ENCODE data around the gene ADCK2. TPM values are rescaled to one million over a fixed set of nuclear protein-coding genes. Genes with fewer than 3 reads are reported as not detected.
A peak's percentile ranks its signal among the peaks of the same experiment; 100 is the strongest.
"Not testable (repeated sequence)": the region's sequence is repeated elsewhere in the genome, so short reads cannot be mapped to it uniquely, and the experiment has no call there.

Gene ADCK2, protein sequence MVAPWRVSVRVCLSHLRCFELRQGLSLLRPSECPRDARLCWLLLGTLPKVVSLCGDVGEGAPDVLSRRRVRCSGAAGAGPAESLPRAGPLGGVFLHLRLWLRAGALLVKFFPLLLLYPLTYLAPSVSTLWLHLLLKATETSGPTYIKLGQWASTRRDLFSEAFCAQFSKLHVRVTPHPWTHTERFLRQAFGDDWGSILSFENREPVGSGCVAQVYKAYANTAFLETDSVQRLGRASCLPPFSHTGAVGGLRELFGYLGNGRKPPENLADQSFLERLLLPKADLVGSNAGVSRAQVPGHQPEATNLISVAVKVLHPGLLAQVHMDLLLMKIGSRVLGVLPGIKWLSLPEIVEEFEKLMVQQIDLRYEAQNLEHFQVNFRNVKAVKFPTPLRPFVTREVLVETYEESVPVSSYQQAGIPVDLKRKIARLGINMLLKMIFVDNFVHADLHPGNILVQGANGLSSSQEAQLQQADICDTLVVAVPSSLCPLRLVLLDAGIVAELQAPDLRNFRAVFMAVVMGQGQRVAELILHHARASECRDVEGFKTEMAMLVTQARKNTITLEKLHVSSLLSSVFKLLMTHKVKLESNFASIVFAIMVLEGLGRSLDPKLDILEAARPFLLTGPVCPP
- total RNA-seq (15.6 TPM), polyA plus RNA-seq (17.2 TPM)

DNA sequence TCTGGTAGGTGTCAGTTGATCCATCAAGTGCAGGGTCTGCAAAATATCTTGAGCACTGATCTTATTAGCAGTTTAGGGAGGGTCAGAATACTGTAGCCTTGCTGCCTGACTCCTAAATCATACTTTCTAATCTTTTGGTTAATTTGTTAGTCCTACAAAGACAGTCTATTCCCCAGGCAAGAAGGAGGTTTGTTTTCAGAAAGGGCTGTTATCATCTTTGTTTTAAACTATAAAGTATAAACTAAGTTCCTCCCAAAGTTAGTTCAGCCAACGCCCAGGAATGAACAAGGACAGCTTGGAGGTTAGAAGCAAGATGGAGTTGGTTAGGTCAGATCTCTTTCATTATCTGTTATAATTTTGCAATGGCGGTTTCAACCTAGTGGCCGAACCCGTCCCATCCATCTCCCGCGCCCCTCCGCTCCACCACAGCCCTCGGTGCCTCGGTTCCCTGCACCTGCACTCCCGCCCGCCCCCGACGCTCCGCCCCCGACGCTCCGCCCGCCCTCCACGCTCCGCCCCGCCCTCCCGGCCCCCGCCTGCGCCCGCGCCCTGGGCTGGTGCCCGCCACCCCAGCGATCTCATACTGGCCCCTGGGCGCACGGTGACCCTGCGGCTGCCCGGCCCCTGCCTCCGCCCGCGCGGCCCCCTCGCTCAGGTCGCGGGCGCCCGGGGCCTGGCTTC, at the start of gene ADCK2:
TSS of gene ADCK2 (plus strand) at position 564 of the 681 bp plus-strand sequence. CDS start 386 bp downstream, outside the sequence.
- H3K4me1 ChIP-seq (ENCODE audit: insufficient read depth): no peaks in the 10 kb centered on the region
- DNase-seq (ENCODE audit: extremely low spot score): no peak
- WGBS: 1% methylated on average over 41 of the region's 41 CpGs

DNA sequence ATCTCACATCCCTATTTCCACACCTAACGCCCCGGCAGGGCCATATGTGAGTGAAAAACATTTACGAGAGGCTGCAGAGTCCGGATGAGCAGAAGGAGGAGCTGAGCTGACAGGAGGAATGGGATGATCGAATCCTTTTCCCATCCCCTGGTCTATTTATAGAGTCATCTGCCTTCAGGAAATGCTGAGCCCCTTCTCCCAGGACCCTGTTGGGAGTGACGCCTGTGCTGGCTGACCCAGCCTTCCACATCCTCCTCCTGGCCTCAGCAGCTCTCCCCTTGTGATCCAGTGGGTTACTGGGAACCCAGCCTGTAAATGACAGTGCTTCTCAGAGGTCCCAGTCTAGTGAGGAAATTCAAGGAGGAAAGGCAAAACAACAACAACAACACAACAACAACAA, 48.8 kb upstream of the ADCK2 start:
- no peaks in the 10 kb centered on the region for H3K4me1 ChIP-seq (ENCODE audit: insufficient read depth)
- no peaks in the 10 kb centered on the region for H3K36me3 ChIP-seq (ENCODE audit: insufficient read depth)
- no peak for DNase-seq (ENCODE audit: extremely low spot score)
- no peak overlapping the region for H3K4me3 ChIP-seq (ENCODE audit: low read depth, low read length)
- no peak overlapping the region for H3K27ac ChIP-seq (ENCODE audit: low read depth)
- 28% methylated on average over 6 of the region's 6 CpGs for WGBS

More for the DNA sequence above, at the start of gene ADCK2:
- peak within 1 kb of the TSS; percentile 97 for H3K4me3 ChIP-seq (ENCODE audit: low read depth, low read length)
- peak within 1 kb of the TSS; percentile 88 for H3K27ac ChIP-seq (ENCODE audit: low read depth)
- H3K36me3 ChIP-seq (ENCODE audit: insufficient read depth): no peaks in the 10 kb centered on the region

DNA sequence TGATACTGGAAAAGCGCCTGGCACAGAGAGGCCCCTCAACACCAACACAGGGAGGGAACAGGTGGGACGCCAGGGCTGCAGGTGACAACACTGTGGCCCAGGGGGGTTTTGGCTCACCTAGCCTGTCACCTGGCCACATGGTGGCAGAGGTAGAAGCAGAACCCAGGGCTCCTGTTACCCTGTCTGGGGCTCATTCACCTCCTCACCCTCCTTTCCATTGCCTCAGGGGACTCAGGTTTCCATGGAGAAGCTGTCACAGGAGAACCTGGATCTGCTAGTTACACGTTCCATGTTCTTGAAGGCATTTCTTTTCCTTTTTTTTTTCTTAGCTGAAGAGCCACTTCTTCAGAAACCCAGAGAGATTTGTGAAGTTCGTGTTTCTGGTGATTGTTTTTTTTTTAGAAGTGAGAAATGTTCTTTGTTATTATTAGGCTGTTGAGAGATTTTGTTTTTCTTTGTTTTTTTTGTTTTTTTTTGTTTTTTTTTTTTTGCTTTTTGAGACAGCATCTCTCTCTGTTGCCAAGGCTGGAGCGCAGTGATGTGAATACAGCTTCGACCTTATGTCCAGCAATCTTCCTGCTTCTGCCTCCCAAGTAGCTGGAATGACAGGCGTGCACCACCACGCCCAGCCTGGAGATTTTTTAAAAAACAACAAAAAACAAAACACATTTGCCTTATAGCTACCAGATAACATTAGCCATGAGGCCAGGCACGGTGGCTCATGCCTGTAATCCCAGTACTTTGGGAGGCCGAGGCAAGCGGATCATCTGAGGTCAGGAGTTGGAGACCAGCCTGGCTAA, 48.2 kb upstream of the ADCK2 start:
- DNase-seq (ENCODE audit: extremely low spot score): no peak

DNA sequence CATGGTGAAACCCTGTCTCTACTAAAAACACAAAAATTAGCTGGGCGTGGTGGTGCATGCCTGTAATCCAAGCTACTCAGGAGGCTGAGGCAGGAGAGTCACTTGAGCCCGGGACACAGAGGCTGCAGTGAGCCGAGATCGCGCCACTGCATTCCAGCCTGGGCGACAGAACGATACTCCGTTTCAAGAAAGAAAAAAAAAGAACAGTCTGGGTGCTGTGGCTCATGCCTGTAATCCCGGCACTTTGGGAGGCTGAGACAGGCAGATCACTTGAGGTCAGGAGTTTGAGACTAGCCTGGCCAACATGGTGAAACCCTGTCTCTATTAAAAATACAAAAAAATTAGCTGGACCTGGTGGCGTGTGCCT, 47.6 kb upstream of the ADCK2 start:
- WGBS: 86% methylated on average over 10 of the region's 10 CpGs
- H3K36me3 ChIP-seq (ENCODE audit: insufficient read depth); H3K27ac ChIP-seq (ENCODE audit: low read depth); H3K4me3 ChIP-seq (ENCODE audit: low read depth, low read length); H3K4me1 ChIP-seq (ENCODE audit: insufficient read depth); DNase-seq (ENCODE audit: extremely low spot score): not testable (repeated sequence)

More for the DNA sequence above, 48.2 kb upstream of the ADCK2 start:
- Histone ChIP-seq H3K36me3 (ENCODE audit: insufficient read depth) (no peaks in the 10 kb centered on the region), H3K4me1 (ENCODE audit: insufficient read depth) (no peaks in the 10 kb centered on the region), H3K4me3 (ENCODE audit: low read depth, low read length) (no peak overlapping the region), H3K27ac (ENCODE audit: low read depth) (no peak overlapping the region)
- 79% methylated on average over 11 of the region's 11 CpGs for WGBS

DNA sequence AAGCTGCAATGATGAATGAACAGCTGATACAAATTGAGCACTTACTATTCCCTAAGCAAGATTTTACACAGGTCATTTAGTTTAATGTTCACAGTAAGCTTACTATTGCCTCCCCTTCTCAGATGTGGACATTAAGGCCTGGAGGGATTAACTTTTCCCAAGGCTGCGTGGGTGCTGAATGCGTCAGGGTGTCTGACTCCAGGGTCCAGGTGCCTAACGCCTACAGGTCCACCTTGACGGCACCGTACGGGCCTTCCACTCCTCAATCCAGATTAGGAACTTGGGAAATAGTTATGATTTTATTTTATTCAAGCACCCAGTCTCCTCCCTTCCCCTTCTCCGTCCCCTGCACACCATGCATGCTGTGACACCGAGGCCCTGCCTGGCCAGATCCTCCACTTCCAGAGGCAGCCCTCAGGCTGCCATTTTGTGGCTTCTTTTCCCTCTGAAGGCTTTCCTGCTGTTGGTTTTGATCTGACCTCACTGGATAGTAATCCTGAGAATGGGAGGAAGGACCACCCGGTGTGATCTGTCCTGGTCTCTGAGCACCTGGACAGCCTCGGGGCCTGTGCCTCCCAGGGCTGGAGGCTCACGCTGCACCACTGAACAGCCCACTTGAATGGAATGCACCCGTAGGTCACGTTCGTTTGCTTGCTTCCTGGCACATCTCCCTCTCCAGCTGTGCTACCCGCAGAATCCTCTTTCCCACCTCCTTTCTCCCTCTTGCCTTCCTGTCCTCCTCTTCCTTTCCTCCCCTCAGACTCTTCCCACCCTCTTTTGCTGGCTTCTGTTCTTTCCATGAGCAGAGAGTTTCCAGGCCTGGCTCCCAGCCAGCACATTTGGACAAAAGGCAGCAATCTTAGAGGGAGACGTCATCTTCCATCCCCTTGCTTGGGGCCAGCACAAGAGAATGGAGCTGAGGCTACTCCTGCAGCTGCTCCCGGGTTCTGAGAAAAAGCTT, 46.6 kb upstream of the ADCK2 start:
- 46% methylated on average over 17 of the region's 17 CpGs for WGBS
- Histone ChIP-seq H3K27ac (ENCODE audit: low read depth) (peak overlapping the region; percentile 53), H3K4me3 (ENCODE audit: low read depth, low read length) (no peak overlapping the region), H3K4me1 (ENCODE audit: insufficient read depth) (no peaks in the 10 kb centered on the region), H3K36me3 (ENCODE audit: insufficient read depth) (no peaks in the 10 kb centered on the region)
- DNase-seq (ENCODE audit: extremely low spot score): peak; percentile 97

DNA sequence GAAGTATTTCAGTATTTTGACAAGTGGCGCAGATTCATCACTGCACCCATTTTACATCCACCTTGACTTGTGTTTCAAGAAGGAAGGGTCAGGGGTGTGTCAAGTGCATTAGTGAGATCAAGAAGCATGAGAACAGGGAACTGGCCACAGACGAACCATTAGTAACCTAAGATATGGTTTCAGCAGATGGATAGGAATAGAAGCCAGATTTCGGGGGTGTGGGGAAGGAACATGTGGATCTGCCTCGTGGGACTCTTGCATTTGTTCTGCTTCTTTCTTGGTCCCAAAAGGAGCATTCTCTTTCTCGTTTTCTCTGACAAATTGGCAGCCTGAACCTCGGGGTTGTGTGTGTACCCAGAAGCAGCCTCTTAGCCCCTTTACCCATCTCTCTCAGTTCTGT, 41.7 kb upstream of the ADCK2 start:
- no peak for DNase-seq (ENCODE audit: extremely low spot score)
- WGBS: 44% methylated on average over 6 of the region's 6 CpGs
- no peaks in the 10 kb centered on the region for H3K36me3 ChIP-seq (ENCODE audit: insufficient read depth)
- peak overlapping the region; percentile 72 for H3K27ac ChIP-seq (ENCODE audit: low read depth)
- no peaks in the 10 kb centered on the region for H3K4me1 ChIP-seq (ENCODE audit: insufficient read depth)
- no peak overlapping the region for H3K4me3 ChIP-seq (ENCODE audit: low read depth, low read length)

DNA sequence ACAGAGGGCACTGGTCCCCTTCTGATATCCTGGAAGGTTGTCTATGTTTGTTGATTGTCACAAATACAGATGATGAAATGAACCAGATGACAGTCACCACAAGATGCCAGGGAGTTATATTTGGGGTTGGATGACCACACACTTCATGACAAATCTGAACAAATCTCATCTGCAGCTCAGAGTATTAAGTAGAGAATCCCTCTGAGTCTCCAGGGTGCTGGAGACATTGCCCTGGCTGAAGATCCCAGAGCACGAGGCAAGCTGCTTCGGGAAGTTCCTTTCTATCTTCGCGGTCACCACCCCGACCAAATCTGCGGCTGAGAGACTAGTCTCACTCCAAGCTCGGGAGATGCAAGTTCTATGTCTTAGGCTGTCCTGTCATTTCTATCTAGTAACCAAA, 41.1 kb upstream of the ADCK2 start:
- H3K4me3 ChIP-seq (ENCODE audit: low read depth, low read length): no peak overlapping the region
- H3K4me1 ChIP-seq (ENCODE audit: insufficient read depth): no peaks in the 10 kb centered on the region
- 27% methylated on average over 7 of the region's 7 CpGs for WGBS
- DNase-seq (ENCODE audit: extremely low spot score): no peak
- H3K36me3 ChIP-seq (ENCODE audit: insufficient read depth): no peaks in the 10 kb centered on the region
- peak overlapping the region; percentile 14 for H3K27ac ChIP-seq (ENCODE audit: low read depth)

DNA sequence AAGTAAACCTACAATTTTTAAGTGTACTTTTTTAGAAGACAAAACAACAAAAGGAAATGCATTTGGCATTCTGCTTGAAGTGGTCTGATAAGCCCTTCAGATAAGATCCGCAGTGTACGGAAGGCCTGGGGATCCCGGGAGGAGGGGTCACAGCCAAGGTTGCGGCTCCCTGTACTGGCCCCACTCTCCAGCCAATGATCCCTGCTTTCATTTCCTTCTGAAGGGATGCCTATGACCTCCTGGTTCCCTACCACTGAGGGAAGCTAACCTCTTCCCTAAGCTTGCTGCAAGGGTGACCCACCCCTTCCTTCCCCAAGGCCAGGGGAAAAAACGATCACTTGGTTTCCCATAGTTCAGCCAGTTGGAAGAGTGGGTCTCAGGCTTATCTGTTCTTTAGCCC, 37.4 kb upstream of the ADCK2 start:
- Histone ChIP-seq H3K27ac (ENCODE audit: low read depth) (no peak overlapping the region), H3K4me1 (ENCODE audit: insufficient read depth) (no peaks in the 10 kb centered on the region), H3K36me3 (ENCODE audit: insufficient read depth) (no peaks in the 10 kb centered on the region), H3K4me3 (ENCODE audit: low read depth, low read length) (no peak overlapping the region)
- DNase-seq (ENCODE audit: extremely low spot score): no peak
- WGBS: 18% methylated on average over 5 of the region's 5 CpGs

DNA sequence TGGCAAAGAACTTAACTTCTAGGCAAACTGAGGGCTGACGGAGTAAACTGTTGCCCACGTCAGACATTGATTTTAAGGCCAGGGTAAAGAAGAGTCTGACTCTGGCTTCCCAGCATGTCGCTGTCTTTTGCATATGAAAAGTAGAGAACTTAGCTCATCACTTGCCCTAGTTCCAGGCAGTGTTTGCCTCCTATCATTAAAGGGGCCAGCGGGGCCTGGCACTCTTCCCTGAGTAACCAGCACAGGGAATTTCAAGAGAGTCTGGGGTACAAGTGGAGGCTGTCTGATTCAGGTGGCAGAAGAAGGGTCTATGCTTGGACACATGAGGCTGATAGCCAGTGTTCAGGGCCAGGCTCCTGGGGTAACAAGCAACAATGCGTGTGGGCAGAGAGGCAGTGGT, 36.9 kb upstream of the ADCK2 start:
- WGBS: 48% methylated on average over 5 of the region's 5 CpGs
- Histone ChIP-seq H3K27ac (ENCODE audit: low read depth) (no peak overlapping the region), H3K4me3 (ENCODE audit: low read depth, low read length) (no peak overlapping the region), H3K4me1 (ENCODE audit: insufficient read depth) (no peaks in the 10 kb centered on the region), H3K36me3 (ENCODE audit: insufficient read depth) (no peaks in the 10 kb centered on the region)
- DNase-seq (ENCODE audit: extremely low spot score): no peak

DNA sequence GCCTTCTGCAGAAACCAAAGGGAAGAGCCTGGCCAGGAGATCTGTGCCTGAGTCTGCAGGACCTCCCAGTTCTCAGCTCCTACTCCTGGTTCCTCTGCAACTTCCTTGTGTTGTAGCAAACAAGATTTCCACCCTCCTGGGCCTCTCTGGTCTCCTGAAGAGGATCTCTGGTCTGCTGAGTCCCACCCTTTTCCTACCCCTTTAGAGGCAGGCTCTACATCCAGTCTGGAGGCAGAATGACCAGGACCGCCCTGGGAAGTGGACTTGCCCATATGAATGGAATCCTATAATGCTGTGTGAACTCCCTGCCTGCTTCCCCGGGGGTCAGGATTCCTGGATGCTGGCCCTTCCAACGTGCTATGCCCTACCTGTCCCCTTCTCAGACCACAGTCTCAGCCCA, 35.3 kb upstream of the ADCK2 start:
- no peak for DNase-seq (ENCODE audit: extremely low spot score)
- Histone ChIP-seq H3K4me3 (ENCODE audit: low read depth, low read length) (no peak overlapping the region), H3K27ac (ENCODE audit: low read depth) (peak overlapping the region; percentile 33), H3K36me3 (ENCODE audit: insufficient read depth) (no peaks in the 10 kb centered on the region), H3K4me1 (ENCODE audit: insufficient read depth) (no peaks in the 10 kb centered on the region)
- WGBS: 57% methylated on average over 3 of the region's 3 CpGs

DNA sequence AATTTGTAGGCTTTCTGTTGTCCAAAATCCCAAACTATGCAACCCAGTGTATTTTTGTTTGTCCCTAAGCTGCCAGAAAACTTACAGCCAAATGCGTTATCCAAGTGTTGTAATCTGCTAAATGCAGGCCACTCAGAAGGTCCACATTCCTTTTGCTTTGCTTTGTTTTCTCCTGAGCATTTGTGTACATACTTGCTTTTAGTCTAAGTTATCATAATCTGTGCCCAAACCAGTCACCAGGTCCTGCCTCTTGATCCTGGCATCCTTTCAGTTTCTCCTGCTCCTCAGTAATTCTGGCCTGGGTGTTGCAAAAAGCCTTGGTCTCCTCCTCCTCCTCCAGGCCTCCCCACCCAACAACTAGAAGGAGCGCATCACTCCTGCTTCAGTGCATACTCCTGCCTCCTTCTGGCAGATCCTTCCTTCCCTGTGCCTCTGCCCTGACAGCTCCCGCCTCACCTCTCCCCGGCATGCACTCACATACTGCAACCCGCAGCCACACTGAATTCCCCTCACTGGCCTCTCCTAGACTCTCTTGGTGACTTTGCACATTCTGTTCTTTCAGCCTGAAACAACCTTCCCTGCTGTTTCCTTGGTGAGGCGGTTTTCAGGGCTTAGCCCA, 34.5 kb upstream of the ADCK2 start:
- WGBS: 28% methylated on average over 6 of the region's 6 CpGs
- Histone ChIP-seq H3K4me3 (ENCODE audit: low read depth, low read length) (no peak overlapping the region), H3K27ac (ENCODE audit: low read depth) (no peak overlapping the region), H3K36me3 (ENCODE audit: insufficient read depth) (no peaks in the 10 kb centered on the region), H3K4me1 (ENCODE audit: insufficient read depth) (no peaks in the 10 kb centered on the region)
- DNase-seq (ENCODE audit: extremely low spot score): no peak

DNA sequence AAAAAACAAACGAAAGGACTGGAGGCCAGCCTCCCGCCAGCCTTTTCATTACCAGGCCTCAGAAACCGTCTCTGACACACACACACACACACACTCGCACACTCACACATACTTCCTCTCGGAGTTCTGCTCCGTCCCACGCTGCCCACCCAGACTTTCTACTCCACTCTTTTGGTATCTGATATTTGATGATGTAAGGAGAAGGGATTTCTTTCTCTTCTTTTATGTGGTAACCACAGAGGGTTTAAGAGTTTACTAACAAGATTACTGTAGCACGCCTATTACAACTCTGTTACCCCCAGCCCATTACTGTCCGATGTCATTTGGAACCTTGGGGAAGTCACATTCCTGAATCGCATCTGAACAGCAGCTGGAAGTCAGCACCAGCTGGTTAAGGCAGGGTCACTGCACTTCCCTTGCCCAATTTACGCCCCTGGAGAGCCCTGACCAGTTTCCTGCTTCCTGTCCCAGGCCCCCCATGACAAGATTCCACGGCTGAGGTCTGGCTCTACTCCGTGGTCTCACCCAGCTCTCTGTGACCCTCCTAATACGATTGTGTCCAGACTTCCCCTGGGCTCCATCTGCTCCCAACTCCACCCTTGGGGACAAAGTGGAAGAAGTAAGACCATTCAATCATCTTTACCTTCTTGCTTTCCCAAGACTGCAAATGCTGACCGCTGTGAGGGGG, 33.2 kb upstream of the ADCK2 start:
- peak overlapping the region; percentile 74 for H3K27ac ChIP-seq (ENCODE audit: low read depth)
- WGBS: 8% methylated on average over 15 of the region's 15 CpGs
- DNase-seq (ENCODE audit: extremely low spot score): no peak
- H3K4me1 ChIP-seq (ENCODE audit: insufficient read depth): no peaks in the 10 kb centered on the region
- H3K36me3 ChIP-seq (ENCODE audit: insufficient read depth): no peaks in the 10 kb centered on the region
- peak overlapping the region; percentile 75 for H3K4me3 ChIP-seq (ENCODE audit: low read depth, low read length)

All from urinary bladder (tissue), 4 donors.